SK-N-DZ (cell line): Measurements from ENCODE around the gene BAG3. TPM values are rescaled to one million over a fixed set of nuclear protein-coding genes. Genes with fewer than 3 reads are reported as not detected.
A peak's percentile ranks its signal among the peaks of the same experiment; 100 is the strongest.
"Not testable (repeated sequence)": the region's sequence is repeated elsewhere in the genome, so short reads cannot be mapped to it uniquely, and the experiment has no call there.

Experiments
- DNase-seq: peaks from one replicate; pipeline ENCODE4 v3.0.0-alpha.2; 2015; ENCODE audit warnings: low spot score
- polyA plus RNA-seq, 2 experiments: library from polyadenylated mRNA; depleted of rRNA; stranded (reverse); fragments of >200 nt; gene quantifications; 2 replicates each; pipeline ENCODE4 v1.2.3, GENCODE V29; 2014

Gene BAG3
- 2.5 TPM in 2 replicates for polyA plus RNA-seq (2014; cell fraction: cytosol; rRNA removed)
- polyA plus RNA-seq (2014; cell fraction: nucleus; rRNA removed) = 3.7 and 6.9 TPM in 2 replicates

DNA sequence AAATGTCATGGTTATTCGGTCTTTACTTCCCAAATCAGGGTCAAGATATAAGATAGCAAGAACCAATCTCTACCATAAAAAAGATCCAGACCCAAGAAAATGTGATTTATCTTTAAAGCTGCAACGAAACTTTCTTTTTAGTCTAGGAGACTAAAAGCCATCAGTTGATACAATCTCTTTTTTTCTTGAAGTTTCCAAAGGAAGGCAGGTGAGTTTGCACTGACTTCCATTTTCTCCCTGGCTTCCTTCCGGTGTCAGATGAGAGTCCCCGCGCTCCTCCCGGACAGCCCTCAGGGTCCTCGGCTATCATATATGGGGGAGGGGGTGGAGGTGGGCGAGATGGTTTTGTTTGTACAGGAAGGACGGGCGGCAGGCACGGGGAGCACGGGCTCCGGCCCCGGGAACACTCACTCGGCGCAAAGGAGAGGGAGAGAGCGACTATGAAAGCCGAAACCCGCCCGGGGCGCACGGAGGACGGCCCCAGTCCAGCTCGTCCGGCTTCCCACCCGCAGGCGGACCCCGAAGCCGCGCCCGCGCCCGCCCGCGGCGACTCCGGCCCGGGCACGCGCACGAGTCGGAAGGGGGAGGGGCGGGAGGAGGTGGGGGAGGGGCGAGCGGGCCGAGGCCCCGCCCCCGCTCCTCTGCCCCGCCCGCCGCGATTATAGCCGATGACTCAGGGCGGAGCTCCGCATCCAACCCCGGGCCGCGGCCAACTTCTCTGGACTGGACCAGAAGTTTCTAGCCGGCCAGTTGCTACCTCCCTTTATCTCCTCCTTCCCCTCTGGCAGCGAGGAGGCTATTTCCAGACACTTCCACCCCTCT, at the start of gene BAG3:
Gene BAG3 (plus strand): TSS at position 689 of the 822 bp plus-strand sequence. CDS start 296 bp downstream, outside the sequence.
- peak; percentile 79 for DNase-seq

DNA sequence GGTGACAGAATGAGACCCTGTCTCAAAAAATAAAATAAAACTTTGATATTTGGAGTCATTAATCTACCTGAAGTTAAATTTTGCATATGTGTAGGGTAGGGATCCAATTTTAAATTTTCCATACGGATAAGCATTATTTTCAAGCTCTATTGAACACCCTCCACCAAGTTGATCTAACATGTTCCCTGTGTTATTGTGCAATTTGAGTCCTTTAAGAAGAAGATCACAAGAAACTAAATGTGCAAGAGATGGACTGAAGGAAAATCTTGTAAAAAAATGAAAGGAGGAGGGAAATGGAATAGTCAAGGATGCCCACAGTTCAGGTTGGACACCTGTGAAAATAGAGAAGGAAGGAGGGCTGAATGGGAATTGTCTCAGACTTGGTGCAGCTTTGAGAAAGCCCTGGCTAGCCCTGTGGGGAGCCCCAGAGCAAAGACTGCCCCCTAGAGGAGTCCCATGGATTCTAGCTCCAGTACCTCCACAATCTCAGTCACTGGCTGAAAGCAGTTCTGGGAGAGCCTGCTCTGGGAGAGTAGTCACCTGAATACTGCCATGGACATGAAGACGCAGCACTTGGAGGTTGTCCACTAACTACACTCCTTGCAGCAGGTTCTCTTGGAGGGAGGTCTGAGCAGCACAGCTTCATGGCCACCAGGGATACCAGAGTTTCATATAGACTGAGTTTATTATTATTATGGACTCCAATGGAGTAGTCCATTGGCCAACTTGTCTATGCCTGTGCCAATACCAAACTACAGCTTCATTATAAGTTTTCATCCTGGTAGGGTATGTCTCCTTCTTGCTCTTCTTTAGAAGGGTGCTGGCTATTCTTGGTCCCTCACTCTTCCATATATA, 48.7 kb upstream of the BAG3 start:
- no peak for DNase-seq

DNA sequence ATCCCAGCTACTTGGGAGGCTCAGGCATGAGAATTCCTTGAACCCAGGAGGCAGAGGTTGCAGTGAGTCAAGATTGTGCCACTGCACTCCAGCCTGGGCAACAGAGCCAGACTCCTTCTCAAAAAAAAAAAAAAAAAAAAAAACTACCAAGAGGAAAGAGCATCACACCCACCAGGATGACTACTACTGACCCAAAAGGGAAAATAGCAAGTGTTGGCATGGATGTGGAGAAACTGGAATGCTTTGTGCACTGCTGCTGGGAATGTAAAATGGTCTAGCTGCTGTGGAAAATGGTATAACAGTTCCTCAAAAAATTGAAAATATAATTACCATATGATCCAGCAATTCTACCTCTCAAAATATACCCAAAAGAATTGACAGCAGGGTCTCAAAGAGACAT, 46.7 kb upstream of the BAG3 start:
- DNase-seq = no peak

DNA sequence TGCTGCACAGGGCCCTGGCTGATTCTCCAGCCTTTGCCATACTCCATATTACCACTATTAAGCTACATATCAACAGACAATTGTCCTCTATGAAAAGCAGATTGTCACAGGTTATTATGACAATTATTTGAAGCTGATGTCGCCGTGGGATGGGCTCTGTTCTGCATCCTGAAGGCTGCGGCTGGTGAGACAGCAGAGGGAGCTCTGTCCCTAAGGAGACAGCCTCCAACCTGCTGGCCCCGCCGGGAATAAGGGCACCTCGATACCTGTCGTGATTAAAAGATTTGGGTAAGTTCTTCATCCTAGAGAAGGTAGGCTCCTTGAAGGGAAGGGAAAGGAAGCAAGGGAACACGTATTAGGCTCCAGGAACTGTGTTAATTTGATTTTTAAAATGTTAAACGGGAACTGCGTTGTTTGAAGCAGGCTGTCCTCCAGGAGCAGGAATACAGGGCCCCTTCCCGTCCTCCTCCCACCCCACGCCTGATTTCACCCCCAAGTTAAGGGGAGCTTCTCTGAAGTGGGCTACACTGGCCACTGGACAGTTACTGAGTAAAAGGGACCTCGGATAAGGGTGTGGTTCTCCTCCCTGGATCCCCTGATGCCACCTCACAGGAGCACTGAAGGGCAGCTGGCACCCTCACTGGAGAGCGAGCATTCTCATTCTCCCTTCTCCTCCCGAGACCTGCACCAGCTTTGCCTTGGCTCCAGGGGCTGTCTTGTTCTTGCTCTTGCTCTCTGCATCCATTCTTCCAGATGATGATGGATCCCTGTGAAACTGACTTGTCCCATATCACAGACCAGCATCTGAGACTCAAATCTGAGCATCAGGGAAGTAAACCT, 42.6 kb upstream of the BAG3 start:
- peak; percentile 62 for DNase-seq

DNA sequence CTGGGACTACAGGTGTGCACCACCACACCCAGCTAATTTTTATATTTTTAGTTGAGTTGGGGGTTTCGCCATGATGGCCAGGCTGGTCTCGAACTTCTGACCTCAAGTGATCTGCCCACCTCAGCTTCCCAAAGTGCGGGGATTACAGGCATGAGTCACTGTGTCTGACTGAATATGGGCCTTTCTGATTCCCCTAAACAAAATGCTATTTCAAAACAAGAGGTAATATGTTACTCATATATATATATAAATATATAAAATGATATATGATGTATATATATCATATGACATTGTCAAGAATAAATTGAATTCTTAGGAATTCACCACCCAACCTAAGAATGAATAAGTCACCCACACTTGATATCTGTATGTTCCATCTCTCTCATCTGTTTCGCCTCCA, 41.7 kb upstream of the BAG3 start:
- no peak for DNase-seq

DNA sequence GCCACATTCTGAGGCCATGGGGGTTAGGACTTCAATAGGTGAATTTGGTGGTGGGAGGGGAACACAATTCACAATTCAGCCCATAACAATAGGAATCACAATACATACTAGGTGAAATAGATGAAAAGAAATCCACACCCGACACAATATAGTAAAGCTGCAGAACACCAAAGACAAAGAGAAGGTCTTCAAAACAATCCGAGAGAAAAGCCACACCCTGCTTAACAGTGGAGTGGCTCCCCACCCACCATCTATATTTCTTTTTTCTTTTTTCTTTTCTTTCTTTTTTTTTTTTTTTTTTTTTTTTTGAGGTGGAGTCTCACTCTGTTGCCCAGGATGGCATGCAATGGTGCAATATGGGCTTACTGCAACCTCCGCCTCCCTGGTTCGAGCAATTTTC, 39.7 kb upstream of the BAG3 start:
- no peak for DNase-seq

DNA sequence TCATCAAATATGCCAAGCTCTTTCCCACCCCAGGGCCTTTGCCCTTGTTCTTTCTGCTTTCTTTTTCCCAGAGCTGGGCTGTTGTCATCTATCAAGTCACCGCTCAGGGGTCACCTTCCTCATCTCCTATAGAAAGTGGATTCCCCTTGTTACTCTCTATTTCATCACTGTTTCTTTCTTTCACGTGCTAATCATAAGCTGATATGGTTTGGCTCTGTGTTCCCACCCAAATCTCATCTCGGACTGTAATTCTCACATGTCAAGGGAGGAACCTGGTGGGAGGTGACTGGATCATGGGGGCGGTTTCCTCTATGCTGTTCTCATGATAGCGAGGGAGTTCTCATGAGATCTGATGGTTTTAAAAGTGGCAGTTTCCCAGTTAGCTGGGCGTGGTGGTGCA, 37.4 kb upstream of the BAG3 start:
- DNase-seq = no peak

DNA sequence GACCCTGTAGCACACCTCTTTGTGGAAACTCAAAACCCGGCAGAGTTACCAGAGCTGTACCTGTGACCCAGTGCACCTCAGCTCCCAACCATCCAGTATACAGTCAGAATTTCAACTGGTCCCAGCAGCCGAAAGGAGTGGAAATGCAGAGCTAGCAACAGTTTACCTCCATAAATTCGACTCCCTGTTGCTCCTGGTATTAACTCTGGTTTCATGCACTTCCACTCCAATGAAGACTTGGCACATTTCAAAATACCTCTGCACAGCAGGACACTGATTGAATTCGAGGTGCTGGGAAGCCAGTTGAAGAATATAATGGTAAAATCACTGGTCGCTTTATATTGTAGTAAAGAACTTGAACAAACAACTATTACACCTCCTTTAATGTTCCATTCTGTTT, 36.5 kb upstream of the BAG3 start:
- no peak for DNase-seq

DNA sequence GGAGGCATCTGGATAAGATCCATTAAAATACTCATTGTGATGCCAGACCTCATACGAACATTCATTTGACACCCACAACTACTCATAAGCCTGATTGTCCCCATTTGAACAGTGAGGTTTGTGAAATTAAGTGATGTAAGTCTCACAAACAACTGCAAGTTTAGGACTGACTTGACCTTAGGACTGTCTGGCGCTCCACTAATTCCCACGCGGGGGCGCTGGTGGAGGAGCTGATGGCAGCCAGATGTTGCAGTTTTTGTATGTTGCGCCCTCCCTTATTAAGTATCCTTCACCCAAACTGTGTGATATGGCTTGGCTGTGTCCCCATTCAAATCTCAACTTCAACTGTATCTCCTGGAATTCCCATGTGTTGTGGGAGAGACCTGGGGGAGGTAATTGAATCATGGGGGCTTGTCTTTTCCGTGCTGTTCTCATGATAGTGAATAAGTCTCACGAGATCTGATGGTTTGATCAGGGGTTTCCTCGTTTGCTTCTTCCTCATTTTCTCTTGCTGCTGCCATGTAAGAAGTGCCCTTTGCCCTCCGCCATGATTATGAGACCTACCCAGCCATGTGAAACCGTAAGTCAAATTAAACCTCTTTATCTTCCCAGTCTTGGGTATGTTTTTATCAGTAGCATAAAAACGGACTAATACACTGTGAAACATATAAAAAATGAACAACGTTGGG, 34.2 kb upstream of the BAG3 start:
- peak; percentile 78 for DNase-seq

DNA sequence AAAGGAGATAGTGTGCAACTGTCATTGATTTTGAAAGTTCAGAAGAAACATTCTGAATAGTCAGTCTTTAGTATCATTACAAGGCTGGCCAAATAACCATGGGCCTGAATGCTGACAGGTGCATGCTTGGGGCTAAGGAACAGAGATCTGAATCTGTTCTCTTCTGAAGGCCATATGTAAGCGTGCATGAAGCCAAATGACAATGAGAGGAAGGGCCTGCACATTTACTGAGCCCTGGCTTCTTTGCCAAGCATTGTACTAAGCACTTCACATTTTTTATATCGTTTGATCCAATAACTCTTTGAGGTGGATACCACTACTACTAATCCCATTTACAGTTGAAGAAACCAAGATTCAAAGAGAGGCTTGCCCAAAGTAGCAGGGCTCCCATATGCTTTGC, 32.0 kb upstream of the BAG3 start:
- DNase-seq = no peak

DNA sequence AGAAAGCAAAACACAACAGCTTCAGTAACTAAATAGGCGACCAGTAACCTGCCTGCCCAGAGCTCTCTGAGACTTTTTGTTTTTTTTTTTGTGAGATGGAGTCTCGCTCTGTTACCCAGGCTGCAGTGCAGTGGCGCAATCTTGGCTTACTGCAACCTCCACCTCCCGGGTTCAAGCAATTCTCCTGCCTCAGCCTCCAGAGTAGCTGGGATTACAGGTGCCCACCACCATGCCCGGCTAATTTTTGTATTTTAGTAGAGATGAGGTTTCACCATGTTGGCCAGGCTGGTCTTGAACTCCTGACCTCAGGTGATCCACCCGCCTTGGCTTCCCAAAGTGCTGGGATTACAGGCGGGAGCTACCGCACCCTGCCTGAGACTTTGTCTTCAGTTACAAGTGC, 31.4 kb upstream of the BAG3 start:
- DNase-seq = not testable (repeated sequence)

DNA sequence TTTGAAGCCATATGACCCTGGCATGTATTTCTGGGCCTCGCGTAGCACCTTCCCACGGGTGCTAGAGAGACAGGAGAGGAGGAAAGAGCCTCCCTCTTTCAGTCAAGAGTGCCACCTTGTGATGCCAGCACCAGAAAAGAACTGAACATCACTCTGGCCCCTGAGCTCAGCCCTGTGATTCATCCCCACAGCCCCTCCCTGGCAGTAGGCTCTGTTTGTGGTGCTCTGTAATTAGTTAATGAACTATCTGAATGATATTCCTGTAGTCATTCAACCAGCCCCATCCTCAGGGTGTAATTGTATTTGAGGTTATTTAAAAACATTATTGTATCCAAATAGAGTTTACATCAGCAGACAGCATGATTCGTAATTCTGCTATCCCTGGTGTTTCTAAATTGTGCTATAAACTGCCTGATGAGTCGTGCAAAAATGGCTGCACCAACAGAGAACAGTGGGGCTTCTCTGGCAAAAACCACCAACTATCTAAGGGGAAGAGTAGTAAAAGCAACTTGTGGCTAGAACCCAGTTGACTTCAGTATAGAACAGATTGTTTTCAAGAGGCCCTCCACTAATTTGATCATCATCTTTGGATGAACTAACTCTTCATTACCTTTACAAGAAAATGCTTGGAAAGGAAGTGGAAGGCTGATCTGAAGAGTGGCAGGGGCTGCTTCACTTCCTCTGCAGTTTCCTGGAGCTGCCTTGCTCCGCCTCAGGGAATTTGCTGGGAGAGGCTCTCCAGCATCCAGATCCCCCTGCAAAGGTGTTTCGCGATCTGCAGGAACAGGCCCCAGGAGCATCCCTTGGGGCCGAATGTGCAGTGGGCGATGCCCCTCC, 30.7 kb upstream of the BAG3 start:
- no peak for DNase-seq

DNA sequence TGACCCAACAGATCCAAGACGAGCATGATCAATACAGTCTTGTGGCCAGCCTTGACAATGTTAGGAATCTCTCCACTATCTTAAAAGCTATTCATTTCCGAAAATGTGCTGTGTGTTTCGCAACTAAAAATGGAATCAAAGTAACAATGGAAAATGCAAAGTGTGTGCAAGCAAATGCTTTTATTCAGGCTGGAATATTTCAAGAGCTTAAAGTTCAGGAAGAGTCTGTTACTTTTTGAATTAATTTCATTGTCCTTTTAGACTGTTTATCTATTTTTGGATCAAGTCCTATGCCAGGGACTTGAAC, 30.1 kb upstream of the BAG3 start:
- no peak for DNase-seq

DNA sequence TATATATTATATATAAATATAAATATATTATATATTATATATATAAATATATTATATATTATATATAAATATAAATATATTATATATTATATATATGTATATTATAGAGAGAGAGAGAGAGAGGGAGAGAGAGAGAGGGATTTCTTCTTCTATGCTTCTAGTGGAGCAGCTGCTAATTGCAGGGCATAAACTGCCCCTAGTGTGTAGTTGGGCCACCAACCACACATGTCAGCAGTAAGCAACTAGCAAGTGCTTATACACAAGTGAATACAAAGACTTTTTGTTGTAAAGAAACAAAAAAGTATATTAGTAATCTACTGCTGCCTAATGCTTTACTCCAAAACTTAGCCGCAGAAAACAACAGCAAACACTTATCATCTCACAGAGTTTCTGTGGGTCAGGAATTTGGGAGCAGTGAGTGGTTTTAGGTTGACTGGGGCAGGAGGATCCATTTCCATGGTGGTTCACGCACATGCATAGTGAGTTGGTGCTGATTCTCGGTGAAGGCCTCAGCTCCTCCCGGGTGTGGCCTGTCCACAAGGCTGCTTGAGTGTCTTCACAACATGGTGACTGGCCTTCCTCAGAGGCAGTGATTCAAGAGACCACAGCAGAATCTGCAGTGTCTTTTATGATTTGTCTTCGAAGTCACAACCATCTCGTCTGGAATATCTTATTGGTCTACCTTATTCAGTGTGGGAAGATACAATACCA, 25.5 kb upstream of the BAG3 start:
- no peak for DNase-seq

DNA sequence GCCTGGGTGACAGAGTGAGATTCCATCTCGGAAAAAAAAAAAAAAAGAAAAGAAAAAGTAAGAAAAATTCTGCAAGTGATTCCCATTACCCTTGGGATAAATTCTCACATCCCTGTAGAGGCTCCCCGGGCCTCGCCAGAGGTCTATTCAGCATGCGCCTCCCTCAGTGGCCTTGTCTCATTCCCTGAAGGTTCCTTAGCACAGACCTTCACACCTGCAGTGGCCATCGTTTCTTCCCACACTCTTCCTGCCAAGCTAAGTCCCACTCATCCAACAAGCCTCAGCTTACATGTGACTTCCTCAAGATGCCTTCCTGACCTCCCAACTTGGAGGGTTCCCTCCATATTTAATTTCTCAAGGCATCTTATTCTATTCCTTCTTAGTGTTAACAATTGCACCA, 20.9 kb upstream of the BAG3 start:
- DNase-seq = no peak

DNA sequence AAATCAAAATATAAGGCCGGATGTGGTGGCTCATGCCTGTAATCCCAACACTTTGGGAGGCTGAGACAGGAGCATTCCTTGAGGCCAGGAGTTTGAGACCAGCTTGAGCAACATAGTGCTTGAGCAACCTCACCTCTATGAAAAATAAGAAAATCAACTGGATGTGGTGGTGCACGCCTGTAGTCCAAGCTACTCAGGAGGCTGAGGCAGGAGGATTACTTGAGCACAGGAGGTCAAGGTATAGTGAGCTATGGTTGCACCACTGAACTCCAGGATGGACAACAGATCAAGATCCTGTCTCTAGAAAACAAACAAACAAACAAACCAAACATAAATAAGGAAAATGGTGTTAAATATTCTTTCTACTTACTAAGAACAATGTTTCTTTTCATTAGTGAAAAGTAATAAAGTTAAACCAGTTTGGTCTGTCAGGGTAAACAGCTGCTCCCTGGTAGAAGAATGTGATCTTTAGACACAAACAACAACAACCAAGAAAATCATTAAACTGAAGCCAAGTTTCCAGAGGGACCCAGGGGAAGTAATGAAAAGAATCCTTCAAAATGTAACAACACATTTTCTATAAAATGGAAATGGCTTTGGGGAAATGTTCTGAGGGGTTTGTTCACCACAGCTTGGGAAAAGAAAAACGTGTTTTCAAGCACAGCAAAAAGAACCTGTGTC, 17.5 kb upstream of the BAG3 start:
- no peak for DNase-seq

DNA sequence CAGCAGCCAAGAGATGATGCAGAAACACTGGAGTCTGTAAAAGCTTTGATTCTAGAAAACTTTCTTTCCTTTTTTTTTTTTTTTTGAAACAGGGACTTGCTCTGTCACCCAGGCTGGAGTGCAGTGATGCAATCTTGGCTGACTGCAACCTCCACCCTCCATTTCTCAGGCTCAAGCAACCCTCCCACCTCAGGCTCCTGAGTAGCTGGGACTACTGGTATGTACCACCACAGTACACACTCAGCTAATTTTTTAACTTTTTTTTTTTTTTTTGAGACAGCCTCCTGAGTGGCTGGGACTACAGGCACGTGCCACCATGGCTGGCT, 17.0 kb upstream of the BAG3 start:
- DNase-seq = no peak

DNA sequence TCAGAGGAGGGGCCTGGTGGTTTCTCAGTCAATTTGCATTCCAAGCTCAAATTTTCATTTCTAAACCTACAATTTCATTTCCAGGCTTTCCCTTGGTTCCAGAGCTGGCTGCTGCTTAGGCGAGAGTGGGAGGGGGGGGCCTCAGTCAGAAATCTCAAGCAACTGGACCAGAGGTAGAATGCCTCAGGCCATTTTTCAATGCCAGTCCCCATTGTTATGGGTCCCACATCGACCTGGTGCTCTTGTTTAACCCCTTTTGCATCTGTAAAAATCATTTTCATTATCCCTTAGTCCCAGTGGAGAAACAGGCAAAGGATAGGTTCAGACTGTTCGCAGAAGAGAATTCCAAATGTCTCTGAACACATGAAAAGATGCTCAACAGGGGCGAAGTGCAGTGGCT, 13.5 kb upstream of the BAG3 start:
- no peak for DNase-seq

DNA sequence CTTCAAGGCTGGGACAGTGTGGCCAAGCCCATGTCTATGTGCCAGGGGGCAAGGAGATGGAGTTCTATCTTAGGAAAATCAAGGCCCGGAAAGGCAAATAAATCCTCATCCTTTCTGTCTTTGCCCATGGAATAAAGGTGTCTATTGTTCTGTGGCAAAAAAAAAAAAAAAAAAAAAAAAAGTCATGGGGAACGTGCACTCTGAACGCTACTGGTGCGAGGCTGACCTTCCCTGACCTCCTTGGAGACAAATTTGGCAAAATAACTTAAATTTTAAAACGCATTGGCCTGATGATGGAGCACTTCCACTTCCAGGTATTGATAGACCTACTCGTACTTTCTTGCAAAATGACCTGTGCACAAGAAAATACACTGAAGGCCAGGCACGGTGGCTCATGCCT, 12.2 kb upstream of the BAG3 start:
- DNase-seq = no peak
